Activated CD4-positive, alpha-beta T cell treated with anti-CD3 and anti-CD28 coated beads for 36 hours (primary cell): Measurements from ENCODE around the gene ZNF385C. TPM values are rescaled to one million over a fixed set of nuclear protein-coding genes. Genes with fewer than 3 reads are reported as not detected.

Experiments
- ATAC-seq: fragments of 200-7000 bp; cut with Tn5 transposase; one replicate; pipeline ENCODE4 v1.10.0; 2021; ENCODE audit warnings: mild to moderate bottlenecking, moderate library complexity
- CTCF ChIA-PET: fragments of 350-600 bp; sonication (Branson Sonifier 250); formaldehyde crosslinking; loops from one replicate; lab custom pipeline; 2021; ENCODE audit warnings: antibody characterized with exemption; lab: Charles Lee
- POLR2A ChIA-PET: fragments of 350-600 bp; sonication (Branson Sonifier 250); formaldehyde crosslinking; loops from one replicate; lab custom pipeline; 2021; ENCODE audit warnings: antibody characterized with exemption, inconsistent platforms; lab: Charles Lee
- DNase-seq: peaks from one replicate; pipeline ENCODE4 v3.0.0-alpha.2; 2020
- H3K27ac Mint-ChIP-seq: one replicate; pipeline ENCODE4 v1.8.0; 2021; ENCODE audit warnings: mixed read lengths
- H3K27me3 Mint-ChIP-seq: one replicate; pipeline ENCODE4 v1.8.0; 2021; ENCODE audit warnings: mixed read lengths
- H3K36me3 Mint-ChIP-seq: one replicate; pipeline ENCODE4 v1.8.0; 2021; ENCODE audit warnings: low read depth, mixed read lengths
- H3K4me1 Mint-ChIP-seq: one replicate; pipeline ENCODE4 v1.8.0; 2021; ENCODE audit warnings: mixed read lengths
- H3K4me3 Mint-ChIP-seq: one replicate; pipeline ENCODE4 v1.8.0; 2021; ENCODE audit warnings: mild to moderate bottlenecking, moderate library complexity, mixed read lengths
- H3K9me3 Mint-ChIP-seq: one replicate; pipeline ENCODE4 v1.8.0; 2021; ENCODE audit warnings: low read depth, mixed read lengths
- intact Hi-C, 2 experiments: fragments of 100-400 bp; cut with DNase I in 1 of 2; cut with micrococcal nuclease in 1 of 2; formaldehyde crosslinking; loops; one replicate each; pipeline versions ENCODE4 v1.14.2 to v1.15.1; 2022 to 2024; cut with DNase I, micrococcal nuclease
- total RNA-seq, 2 experiments: library from RNA; stranded (reverse); gene quantifications; one replicate each; pipeline ENCODE4 v1.2.3, GENCODE V29; 2021

Gene ZNF385C
- total RNA-seq, 2 experiments from 2014 or later: 0.23 to 0.30 TPM

DNA sequence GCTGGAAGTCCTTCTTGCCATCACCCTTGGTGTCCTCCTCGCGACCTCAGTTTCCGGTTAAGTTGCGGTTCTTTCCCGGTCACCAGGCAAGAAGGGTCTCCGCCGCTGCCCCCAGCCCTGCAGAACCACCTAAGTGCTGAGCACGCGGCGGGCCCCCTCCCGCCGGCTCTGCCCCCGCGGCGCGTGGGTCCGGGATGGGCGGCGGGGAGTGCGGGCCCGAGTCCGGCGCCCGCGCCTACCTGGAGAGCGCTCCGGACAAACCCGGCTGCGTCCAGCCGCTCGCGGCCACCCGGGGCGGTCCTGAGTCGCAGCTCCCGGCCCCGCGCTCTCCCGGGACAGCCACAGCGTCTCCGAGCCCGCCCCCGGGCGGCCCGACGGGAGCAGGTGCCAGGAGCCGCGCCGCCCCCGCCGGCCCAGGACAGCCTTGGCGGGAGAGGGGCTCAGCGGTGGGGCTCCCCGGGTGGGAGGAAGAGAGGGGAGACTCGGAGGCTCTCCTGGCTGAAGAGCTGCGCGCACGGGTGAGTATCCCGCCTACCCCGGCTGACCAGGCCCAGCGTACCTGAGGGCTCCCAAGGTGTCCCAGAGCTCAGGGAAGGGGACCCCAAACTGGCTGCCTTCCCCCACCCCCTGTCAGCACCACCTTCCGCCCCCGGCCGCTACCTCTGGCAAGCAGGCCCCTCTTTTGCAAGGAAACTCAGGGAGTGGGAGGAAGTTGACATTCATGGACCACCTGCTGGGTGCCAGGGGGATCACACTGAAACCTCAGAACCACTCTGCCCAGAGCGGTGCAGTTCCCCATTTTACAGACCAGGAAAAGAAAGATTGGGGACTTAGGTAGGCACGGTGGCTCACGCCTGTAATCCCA, 25.7 kb downstream of the ZNF385C start:
- POLR2A ChIA-PET: interaction anchor here (0.5 kb wide), 1 partner anchor 491 kb away, joined by 4 read pairs; no protein-coding TSS in a partner anchor
- H3K4me3 Mint-ChIP-seq: peak overlapping the region; percentile 33

DNA sequence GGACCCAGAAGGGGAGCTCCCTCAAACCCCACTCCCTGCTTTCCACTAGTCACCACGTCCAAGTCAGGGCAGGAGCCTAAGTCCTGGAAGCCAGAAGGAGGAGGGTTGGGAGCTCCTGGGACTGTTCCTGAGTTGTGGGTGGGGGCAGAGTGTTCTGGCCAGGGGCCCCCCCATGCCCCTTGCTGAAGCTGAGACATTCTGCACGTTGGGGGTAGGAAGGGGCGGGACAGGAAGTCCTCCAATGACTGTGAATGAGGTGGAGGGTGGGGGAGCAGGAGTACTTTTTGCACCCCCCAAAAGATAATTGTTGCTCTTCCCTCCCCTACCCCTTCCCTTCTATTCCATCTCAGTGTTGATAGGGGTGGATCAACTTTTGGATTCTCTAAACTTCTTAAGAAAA, 26.5 kb downstream of the ZNF385C start:
- POLR2A ChIA-PET: no interaction called here
- H3K27me3 Mint-ChIP-seq: peaks cover 15% of the 10 kb centered on the region

More for the DNA sequence above, 25.7 kb downstream of the ZNF385C start:
- CTCF ChIA-PET: interaction anchor here (0.6 to 1.0 kb wide), 3 partner anchors 23 to 109 kb away, joined by 3 to 5 read pairs (median 3); no protein-coding TSS in a partner anchor
- peak; percentile 21 for ATAC-seq
- no peaks in the 10 kb centered on the region for H3K9me3 Mint-ChIP-seq
- peaks cover 15% of the 10 kb centered on the region for H3K27me3 Mint-ChIP-seq
- peaks cover 6% of the 10 kb centered on the region for H3K4me1 Mint-ChIP-seq
- H3K36me3 Mint-ChIP-seq: no peaks in the 10 kb centered on the region
- intact Hi-C loops: no loop called here
- no peak overlapping the region for H3K27ac Mint-ChIP-seq
- DNase-seq: no peak

DNA sequence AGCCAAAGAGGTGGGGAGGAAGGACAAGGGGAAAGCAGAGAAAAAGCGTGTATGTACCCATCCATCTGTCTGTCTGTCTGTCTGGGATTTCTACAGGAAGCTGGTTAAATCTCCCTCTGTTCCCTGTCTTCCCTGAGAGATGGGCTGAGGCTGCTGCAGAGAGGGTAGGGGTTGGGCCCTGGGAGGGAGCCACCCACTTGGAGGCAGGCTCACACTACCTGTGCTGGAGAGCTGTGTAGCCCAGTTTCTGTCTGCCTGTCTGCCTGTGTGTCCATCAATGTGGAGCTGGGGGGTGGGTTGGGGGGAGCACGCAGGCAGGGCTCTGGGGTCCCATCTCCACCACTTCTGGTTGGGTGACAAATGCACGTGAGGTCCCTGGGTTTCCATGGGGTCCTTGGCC, 29.3 kb downstream of the ZNF385C start:
- POLR2A ChIA-PET: no interaction called here
- DNase-seq (no peak), ATAC-seq (no peak)
- CTCF ChIA-PET: interaction anchor here (1.2 to 1.9 kb wide), 3 partner anchors 29 to 49 kb away, joined by 3 to 8 read pairs (median 3); partner anchors contain the start of gene ZNF385C
- no peak overlapping the region for H3K4me3 Mint-ChIP-seq
- no peaks in the 10 kb centered on the region for H3K36me3 Mint-ChIP-seq
- H3K4me1 Mint-ChIP-seq: peaks cover 12% of the 10 kb centered on the region
- intact Hi-C loops: no loop called here
- no peaks in the 10 kb centered on the region for H3K9me3 Mint-ChIP-seq
- H3K27me3 Mint-ChIP-seq: peaks cover 14% of the 10 kb centered on the region
- no peak overlapping the region for H3K27ac Mint-ChIP-seq

More for the DNA sequence above, 26.5 kb downstream of the ZNF385C start:
- intact Hi-C loops: no loop called here
- Mint-ChIP-seq H3K36me3 (no peaks in the 10 kb centered on the region), H3K4me1 (peaks cover 6% of the 10 kb centered on the region), H3K9me3 (no peaks in the 10 kb centered on the region), H3K27ac (no peak overlapping the region), H3K4me3 (peak overlapping the region; percentile 33)
- CTCF ChIA-PET: interaction anchor here (0.6 to 1.3 kb wide), 4 partner anchors 24 to 110 kb away, joined by 3 to 5 read pairs (median 4); no protein-coding TSS in a partner anchor
- ATAC-seq (no peak), DNase-seq (no peak)

- DNase-seq (peak; percentile 85), ATAC-seq (peak; percentile 62)
- Mint-ChIP-seq H3K27me3 (peaks cover 9% of the 10 kb centered on the region), H3K9me3 (no peaks in the 10 kb centered on the region), H3K27ac (no peak overlapping the region), H3K4me3 (no peak overlapping the region), H3K4me1 (peaks cover 21% of the 10 kb centered on the region), H3K36me3 (no peaks in the 10 kb centered on the region)
- intact Hi-C loops: loop anchor here (1.0 to 2.0 kb wide), 5 partner anchors 34 to 339 kb away; partner anchors contain the start of gene KCNH4 (in 1 of the 2)
- CTCF ChIA-PET: interaction anchor here (0.5 to 2.1 kb wide), 34 partner anchors 9 to 353 kb away, joined by 3 to 10 read pairs (median 4); partner anchors contain the start of genes DHX58, NKIRAS2, ODAD4 and ZNF385C
- POLR2A ChIA-PET: no interaction called here
Measured at GRCh38 chr17:42067371-42068091, 30.7 kb downstream of the ZNF385C start.

DNA sequence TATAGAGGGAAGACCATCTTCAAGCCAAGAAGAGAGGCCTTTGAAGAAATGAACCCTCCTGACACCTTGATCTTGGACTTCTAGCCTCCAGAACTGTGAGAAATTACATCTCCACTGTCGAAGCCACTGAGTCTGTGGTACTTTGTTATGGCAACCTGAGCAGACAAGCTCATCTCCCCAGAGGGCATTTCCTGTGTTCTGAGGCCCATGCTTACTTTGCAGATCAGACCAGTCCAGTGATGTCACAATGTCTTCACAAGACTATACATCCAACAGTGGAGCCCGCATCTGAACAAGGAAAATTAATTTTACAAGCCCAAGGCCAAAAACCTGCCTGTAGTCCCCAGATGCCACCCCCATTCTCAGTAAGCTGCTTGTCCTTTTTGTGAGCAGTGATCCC, 33.1 kb downstream of the ZNF385C start:
- H3K27ac Mint-ChIP-seq: peak overlapping the region; percentile 1
- CTCF ChIA-PET: interaction anchor here (0.6 to 2.1 kb wide), 17 partner anchors 9 to 88 kb away, joined by 3 to 9 read pairs (median 3); partner anchors contain the start of genes DNAJC7 and KAT2A
- no peaks in the 10 kb centered on the region for H3K36me3 Mint-ChIP-seq
- intact Hi-C loops: no loop called here
- no peaks in the 10 kb centered on the region for H3K27me3 Mint-ChIP-seq
- H3K4me1 Mint-ChIP-seq: peaks cover 15% of the 10 kb centered on the region
- POLR2A ChIA-PET: no interaction called here
- ATAC-seq (no peak), DNase-seq (no peak)
- H3K9me3 Mint-ChIP-seq: no peaks in the 10 kb centered on the region
- no peak overlapping the region for H3K4me3 Mint-ChIP-seq

DNA sequence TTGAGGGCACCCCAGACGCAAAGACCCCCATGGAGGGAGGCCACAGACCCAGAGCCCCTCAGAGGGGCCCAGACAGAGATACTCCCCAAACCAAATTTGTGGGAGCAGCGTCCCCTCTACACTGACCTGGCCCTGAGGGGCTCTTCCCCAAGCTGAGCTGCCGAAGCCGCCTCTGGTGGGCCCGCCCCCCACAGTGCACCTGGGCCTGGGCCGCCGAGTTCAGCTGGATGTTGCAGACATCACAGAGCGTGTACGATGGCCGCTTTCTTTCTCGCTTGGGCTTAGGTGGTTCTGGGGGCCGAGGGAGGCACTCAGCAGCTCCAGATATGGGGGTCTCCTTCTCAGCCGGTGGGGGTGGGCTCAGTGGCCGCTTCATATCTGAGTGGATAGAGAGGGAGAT, 35.6 kb downstream of the ZNF385C start:
- Mint-ChIP-seq H3K9me3 (no peaks in the 10 kb centered on the region), H3K4me1 (peaks cover 15% of the 10 kb centered on the region), H3K4me3 (no peak overlapping the region), H3K27me3 (no peaks in the 10 kb centered on the region), H3K27ac (no peak overlapping the region), H3K36me3 (no peaks in the 10 kb centered on the region)
- DNase-seq (no peak), ATAC-seq (no peak)
- intact Hi-C loops: loop anchor here in 1 of 2 experiments (1.0 kb wide), 1 partner anchor 99 kb away; no protein-coding TSS in a partner anchor
- POLR2A ChIA-PET: no interaction called here
- CTCF ChIA-PET: interaction anchor here (0.6 to 1.7 kb wide), 3 partner anchors 37 to 219 kb away, joined by 3 to 4 read pairs (median 3); no protein-coding TSS in a partner anchor

- POLR2A ChIA-PET: no interaction called here
- CTCF ChIA-PET: no interaction called here
- H3K27ac Mint-ChIP-seq: no peak overlapping the region
Measured at GRCh38 chr17:42061646-42062487, 36.4 kb downstream of the ZNF385C start.

GRCh38 chr17:42060231-42060630, 38.0 kb downstream of the ZNF385C start:
- H3K4me1 Mint-ChIP-seq: peaks cover 17% of the 10 kb centered on the region
- H3K36me3 Mint-ChIP-seq: no peaks in the 10 kb centered on the region
- ChIA-PET POLR2A (interaction anchor here (0.7 kb wide), 1 partner anchor 869 kb away, joined by 3 read pairs; no protein-coding TSS in a partner anchor), CTCF (interaction anchor here (0.7 to 1.8 kb wide), 2 partner anchors 35 to 37 kb away, joined by 3 to 7 read pairs; no protein-coding TSS in a partner anchor)
- no peaks in the 10 kb centered on the region for H3K27me3 Mint-ChIP-seq
- no peaks in the 10 kb centered on the region for H3K9me3 Mint-ChIP-seq
- no peak for DNase-seq
- no peak overlapping the region for H3K27ac Mint-ChIP-seq
- ATAC-seq: no peak
- no peak overlapping the region for H3K4me3 Mint-ChIP-seq
- intact Hi-C loops: no loop called here

More at GRCh38 chr17:42061646-42062487, 36.4 kb downstream of the ZNF385C start:
- H3K4me3 Mint-ChIP-seq: no peak overlapping the region
- DNase-seq: no peak
- intact Hi-C loops: no loop called here
- H3K36me3 Mint-ChIP-seq: no peaks in the 10 kb centered on the region
- ATAC-seq: no peak
- no peaks in the 10 kb centered on the region for H3K9me3 Mint-ChIP-seq
- H3K27me3 Mint-ChIP-seq: no peaks in the 10 kb centered on the region
- H3K4me1 Mint-ChIP-seq: peaks cover 15% of the 10 kb centered on the region

DNA sequence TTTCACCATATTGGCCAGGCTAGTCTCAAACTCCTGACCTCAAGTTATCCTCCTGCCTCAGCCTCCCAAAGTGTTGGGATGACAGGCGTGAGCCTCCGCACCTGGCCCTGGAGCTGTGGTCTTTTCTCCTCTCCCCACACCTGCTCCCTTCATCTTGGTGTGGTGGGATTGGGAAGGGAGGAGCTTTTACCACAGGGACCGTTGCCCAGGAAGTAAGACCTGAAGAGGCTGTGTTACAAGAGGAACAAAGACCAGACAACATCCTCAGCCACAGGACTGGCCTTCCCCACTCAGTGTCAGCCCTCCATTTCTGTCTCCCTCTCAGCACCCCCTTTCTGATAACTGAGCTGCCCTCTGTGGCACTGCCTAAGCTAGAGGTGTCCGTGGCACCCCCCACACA, 38.5 kb downstream of the ZNF385C start:
- H3K27ac Mint-ChIP-seq: no peak overlapping the region
- ChIA-PET POLR2A (interaction anchor here (0.7 kb wide), 1 partner anchor 869 kb away, joined by 3 read pairs; no protein-coding TSS in a partner anchor), CTCF (interaction anchor here (1.8 kb wide), 1 partner anchor 35 kb away, joined by 7 read pairs; no protein-coding TSS in a partner anchor)
- H3K36me3 Mint-ChIP-seq: no peaks in the 10 kb centered on the region
- H3K4me1 Mint-ChIP-seq: peaks cover 16% of the 10 kb centered on the region
- DNase-seq: no peak
- no peaks in the 10 kb centered on the region for H3K27me3 Mint-ChIP-seq
- ATAC-seq: no peak
- intact Hi-C loops: no loop called here
- H3K9me3 Mint-ChIP-seq: no peaks in the 10 kb centered on the region
- no peak overlapping the region for H3K4me3 Mint-ChIP-seq

DNA sequence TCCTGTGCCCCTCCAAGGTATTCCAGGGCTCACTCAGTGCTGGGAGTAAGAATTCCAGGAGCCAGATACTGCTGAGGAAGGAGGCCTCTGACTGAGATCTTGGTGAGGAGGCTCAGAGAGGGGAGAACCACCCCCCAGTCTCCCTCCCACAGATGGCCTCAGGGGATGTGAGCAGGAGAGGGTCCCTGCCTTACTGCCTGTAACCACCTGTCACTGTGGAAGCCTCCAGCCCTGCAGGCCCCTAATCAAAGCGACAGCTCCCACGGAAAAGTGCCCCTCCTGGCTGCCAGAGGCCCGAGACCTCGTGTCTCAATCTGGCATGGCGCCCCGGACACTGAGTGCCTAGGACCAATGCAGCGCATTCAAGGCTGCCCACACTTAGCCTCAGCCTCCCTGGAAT, 40.2 kb downstream of the ZNF385C start:
- Mint-ChIP-seq H3K4me1 (peaks cover 3% of the 10 kb centered on the region), H3K27me3 (peaks cover 5% of the 10 kb centered on the region), H3K36me3 (no peaks in the 10 kb centered on the region), H3K4me3 (no peak overlapping the region), H3K9me3 (no peaks in the 10 kb centered on the region), H3K27ac (no peak overlapping the region)
- ChIA-PET POLR2A (no interaction called here), CTCF (interaction anchor here (1.1 kb wide), 1 partner anchor 10 kb away, joined by 5 read pairs; no protein-coding TSS in a partner anchor)
- ATAC-seq (no peak), DNase-seq (no peak)
- intact Hi-C loops: no loop called here
